Sigmoid colon (tissue), 7 donors: Measurements from ENCODE around the gene MAK. TPM values are rescaled to one million over a fixed set of nuclear protein-coding genes. Genes with fewer than 3 reads are reported as not detected.
A peak's percentile ranks its signal among the peaks of the same experiment; 100 is the strongest.
"Not testable (repeated sequence)": the region's sequence is repeated elsewhere in the genome, so short reads cannot be mapped to it uniquely, and the experiment has no call there.

Experiments
- DNase-seq: peaks from one replicate; pipeline ENCODE4 v3.0.0-alpha.2; 2019
- H3K27ac ChIP-seq, 4 donors: fragments of 200-600 bp; sonication (generic); one replicate each; pipeline ENCODE4 v1.5.1; 2016 to 2019; ENCODE audit warnings: mild to moderate bottlenecking in 1 of 4
- H3K27me3 ChIP-seq, 3 donors: fragments of 200-600 bp; sonication (generic); one replicate each; pipeline ENCODE4 v1.5.1; 2019; ENCODE audit warnings: mild to moderate bottlenecking in 1 of 3
- H3K36me3 ChIP-seq, 4 donors: fragments of 200-600 bp; sonication (generic); one replicate each; pipeline ENCODE4 v1.5.1; 2016 to 2019
- H3K4me1 ChIP-seq, 4 donors: fragments of 200-600 bp; sonication (generic); one replicate each; pipeline ENCODE4 v1.5.1; 2017 to 2019
- H3K4me3 ChIP-seq, 4 donors: fragments of 200-600 bp; sonication (generic); one replicate each; pipeline ENCODE4 v1.5.1; 2017 to 2019; ENCODE audit warnings: mild to moderate bottlenecking in 2 of 4, moderate library complexity in 1 of 4
- H3K9me3 ChIP-seq, 4 donors: fragments of 200-600 bp in 3 of 4; sonication (generic) in 3 of 4; one replicate each; pipeline versions ENCODE4 v1.5.1 to v1.6.1; 2013 to 2019
- EP300 ChIP-seq, 4 donors: sonication (generic); formaldehyde crosslinking; IDR thresholded peaks; one replicate each; pipeline ENCODE4 v1.6.1; 2017; ENCODE audit warnings: antibody characterized with exemption in 4 of 4
- POLR2A ChIP-seq, 2 donors: fragments of 450-650 bp; IDR thresholded peaks; one replicate each; pipeline ENCODE4 v1.6.1; 2016; ENCODE audit warnings: antibody characterized with exemption in 2 of 2, mild to moderate bottlenecking in 2 of 2, moderate library complexity in 2 of 2
- POLR2AphosphoS5 ChIP-seq, 4 donors: sonication (generic); formaldehyde crosslinking; IDR thresholded peaks; one replicate each; pipeline ENCODE4 v1.6.1; 2017; ENCODE audit warnings: antibody characterized with exemption in 4 of 4
- WGBS, 2 donors: extraction: QIAGEN DNeasy Blood & Tissue Kit; methylation state at CpG; one replicate each; pipeline ENCODE4 v1.1.7; 2013; 5-methylcytosine and 5-hydroxymethylcytosine counted together
- intact Hi-C: fragments of 100-400 bp; cut with DNase I; formaldehyde crosslinking; loops from one replicate; pipeline ENCODE4 v1.15.1; 2023
- polyA plus RNA-seq, 3 donors: library from polyadenylated mRNA; stranded (reverse); fragments of 200-250 nt; gene quantifications; one replicate each; pipeline ENCODE4 v1.2.3, GENCODE V29; 2013
- total RNA-seq, 4 donors: library from RNA; depleted of rRNA; stranded (reverse); fragments of >200 nt; gene quantifications; one replicate each; pipeline ENCODE4 v1.1.0, GENCODE V29; 2016
- TF ChIP-seq, protein P1 (sequence below), 4 experiments: fragments of 450-650 bp in 3 of 4; fragments of 200-600 bp in 1 of 4; IDR thresholded peaks; one replicate each; pipeline ENCODE4 v1.5.1; 2016 to 2019; ENCODE audit warnings: antibody characterized with exemption in 4 of 4, mild to moderate bottlenecking in 3 of 4, moderate library complexity in 2 of 4
- donor health status: healthy with polysubstance abuse.
- donor health status: Bipolar disorder and iron deficiency.
- donor health status: healthy.

Gene MAK
- total and polyA plus RNA-seq, 7 donors, result 0.03 to 0.36 TPM; not detected in 5

DNA sequence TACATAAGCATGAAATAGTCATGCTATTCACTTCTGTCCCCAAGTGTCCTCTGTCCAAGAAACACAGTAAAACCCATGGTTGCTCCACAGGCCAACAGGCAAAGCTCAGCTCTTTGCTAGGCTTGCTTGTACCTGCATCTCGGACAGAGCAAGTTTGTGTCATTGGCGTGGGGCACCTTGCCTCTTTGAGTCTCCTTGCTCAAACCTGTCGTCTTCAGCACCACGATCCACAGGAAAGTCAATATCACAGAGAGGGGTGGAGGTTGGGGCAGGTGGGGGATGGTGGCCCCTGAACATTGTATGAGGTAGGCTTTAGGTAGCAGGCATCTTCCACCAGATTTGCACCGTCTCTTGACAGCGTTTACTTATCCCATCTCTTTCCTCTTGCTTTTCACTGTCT is 94.8 kb downstream of the MAK start:
- H3K9me3 ChIP-seq, result no peaks in the 10 kb centered on the region
- H3K27ac ChIP-seq, result no peak overlapping the region
- H3K4me1 ChIP-seq, result peaks cover 0 to 16% (median 10%) of the 10 kb centered on the region in 4 donors
- TF ChIP-seq POLR2AphosphoS5 (IDR thresholded peaks at IDR 0.05) (no peak), POLR2A (IDR thresholded peaks at IDR 0.05) (no peak), EP300 (IDR thresholded peaks at IDR 0.05) (no peak)
- TF ChIP-seq, protein P1, sequence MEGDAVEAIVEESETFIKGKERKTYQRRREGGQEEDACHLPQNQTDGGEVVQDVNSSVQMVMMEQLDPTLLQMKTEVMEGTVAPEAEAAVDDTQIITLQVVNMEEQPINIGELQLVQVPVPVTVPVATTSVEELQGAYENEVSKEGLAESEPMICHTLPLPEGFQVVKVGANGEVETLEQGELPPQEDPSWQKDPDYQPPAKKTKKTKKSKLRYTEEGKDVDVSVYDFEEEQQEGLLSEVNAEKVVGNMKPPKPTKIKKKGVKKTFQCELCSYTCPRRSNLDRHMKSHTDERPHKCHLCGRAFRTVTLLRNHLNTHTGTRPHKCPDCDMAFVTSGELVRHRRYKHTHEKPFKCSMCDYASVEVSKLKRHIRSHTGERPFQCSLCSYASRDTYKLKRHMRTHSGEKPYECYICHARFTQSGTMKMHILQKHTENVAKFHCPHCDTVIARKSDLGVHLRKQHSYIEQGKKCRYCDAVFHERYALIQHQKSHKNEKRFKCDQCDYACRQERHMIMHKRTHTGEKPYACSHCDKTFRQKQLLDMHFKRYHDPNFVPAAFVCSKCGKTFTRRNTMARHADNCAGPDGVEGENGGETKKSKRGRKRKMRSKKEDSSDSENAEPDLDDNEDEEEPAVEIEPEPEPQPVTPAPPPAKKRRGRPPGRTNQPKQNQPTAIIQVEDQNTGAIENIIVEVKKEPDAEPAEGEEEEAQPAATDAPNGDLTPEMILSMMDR (IDR thresholded peaks at IDR 0.05), result no peak
- H3K27me3 ChIP-seq, result no peaks in the 10 kb centered on the region
- WGBS, 2 donors, result 85 to 94% methylated on average over 6 of the region's 6 CpGs
- peak; percentile 19 for DNase-seq
- H3K4me3 ChIP-seq, result no peak overlapping the region
- intact Hi-C loops, result loop anchor here (10.0 kb wide), 1 partner anchor 351 kb away; the partner anchor contains the start of gene SMIM13
- peaks cover 0 to 3% (median 0%) of the 10 kb centered on the region in 4 donors for H3K36me3 ChIP-seq

DNA sequence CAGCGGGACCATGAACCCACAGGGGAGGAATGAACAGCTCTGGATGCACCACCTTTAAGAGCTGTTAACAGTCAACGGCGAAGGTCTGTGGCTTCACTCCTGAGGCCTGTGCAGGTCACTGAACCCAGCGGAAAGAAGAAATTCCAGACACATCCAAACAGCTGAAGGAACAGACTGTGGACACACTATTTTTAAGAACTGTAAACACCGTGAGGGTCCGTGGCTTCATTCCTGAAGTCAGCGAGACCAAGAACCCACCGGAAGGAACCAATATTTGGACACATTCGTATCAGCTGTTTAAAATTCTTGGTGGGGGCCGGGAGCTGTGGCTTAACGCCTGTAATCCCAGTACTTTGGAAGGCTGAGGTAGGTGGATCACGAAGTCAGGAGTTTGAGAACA is 96.1 kb downstream of the MAK start:
- TF ChIP-seq, protein P1 (IDR thresholded peaks at IDR 0.05), result no peak
- TF ChIP-seq EP300 (IDR thresholded peaks at IDR 0.05) (no peak), POLR2A (IDR thresholded peaks at IDR 0.05) (no peak), POLR2AphosphoS5 (IDR thresholded peaks at IDR 0.05) (no peak)
- DNase-seq, result peak; percentile 26
- Histone ChIP-seq H3K27ac (no peak overlapping the region), H3K4me1 (peaks cover 0 to 9% (median 6%) of the 10 kb centered on the region in 4 donors), H3K9me3 (no peaks in the 10 kb centered on the region), H3K27me3 (no peaks in the 10 kb centered on the region), H3K4me3 (no peak overlapping the region), H3K36me3 (peaks cover 0 to 3% (median 0%) of the 10 kb centered on the region in 4 donors)
- 96 to 97% methylated on average over 12 of the region's 12 CpGs for WGBS, 2 donors
- intact Hi-C loops, result loop anchor here (10.0 kb wide), 1 partner anchor 353 kb away; the partner anchor contains the start of gene SMIM13

DNA sequence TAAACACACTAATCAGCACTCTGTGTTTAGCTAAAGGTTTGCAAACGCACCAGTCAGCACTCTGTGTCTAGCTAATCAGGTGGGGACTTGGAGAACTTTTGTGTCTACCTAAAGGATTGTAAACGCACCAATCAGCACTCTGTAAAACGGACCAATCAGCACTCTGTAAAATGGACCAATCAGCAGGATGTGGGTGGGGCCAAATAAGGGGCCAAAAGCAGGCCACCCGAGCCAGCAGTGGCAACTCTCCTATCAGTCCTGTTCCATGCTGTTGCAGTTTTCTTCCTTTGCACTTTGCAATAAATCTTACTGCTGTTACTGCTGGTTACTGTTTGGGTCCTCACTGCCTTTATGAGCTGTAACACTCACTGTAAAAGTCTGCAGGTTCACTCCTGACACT is 96.7 kb downstream of the MAK start:
- not testable (repeated sequence) for H3K9me3 ChIP-seq, DNase-seq, H3K4me3 ChIP-seq, H3K27ac ChIP-seq, H3K4me1 ChIP-seq, H3K36me3 ChIP-seq, H3K27me3 ChIP-seq
- intact Hi-C loops, result loop anchor here (10.0 kb wide), 1 partner anchor 353 kb away; the partner anchor contains the start of gene SMIM13
- 95 to 96% methylated on average over 4 of the region's 4 CpGs for WGBS, 2 donors

DNA sequence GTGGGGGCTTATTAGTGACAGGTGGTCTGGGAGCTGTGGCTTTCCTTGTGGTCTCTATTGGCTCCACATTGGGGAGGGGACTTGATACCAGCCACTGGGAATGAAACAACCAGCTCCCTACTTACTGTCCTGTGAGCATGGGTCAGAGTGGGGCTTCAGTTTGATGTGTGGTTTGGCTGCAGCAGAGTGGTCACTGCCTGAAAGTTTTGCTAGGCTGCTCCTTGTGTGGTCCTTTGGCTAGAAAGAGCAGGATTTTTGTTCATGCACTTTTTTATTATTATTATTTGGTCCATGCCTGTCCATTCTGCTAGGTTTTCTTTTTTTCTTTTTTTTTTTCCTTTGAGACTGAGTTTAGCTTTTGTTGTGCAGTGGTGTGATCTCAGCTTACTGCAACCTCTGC is 98.3 kb downstream of the MAK start:
- intact Hi-C loops, result loop anchor here (10.0 kb wide), 1 partner anchor 355 kb away; the partner anchor contains the start of gene SMIM13
- TF ChIP-seq POLR2AphosphoS5 (IDR thresholded peaks at IDR 0.05), result no peak
- no peak for TF ChIP-seq EP300 (IDR thresholded peaks at IDR 0.05)
- no peak for TF ChIP-seq POLR2A (IDR thresholded peaks at IDR 0.05)
- TF ChIP-seq, protein P1 (IDR thresholded peaks at IDR 0.05), result no peak
- Histone ChIP-seq H3K36me3 (peaks cover 0 to 3% (median 0%) of the 10 kb centered on the region in 4 donors), H3K4me1 (peaks cover 0 to 2% (median 0%) of the 10 kb centered on the region in 4 donors), H3K4me3 (no peak overlapping the region), H3K27me3 (no peaks in the 10 kb centered on the region), H3K27ac (no peak overlapping the region), H3K9me3 (no peaks in the 10 kb centered on the region)
- no peak for DNase-seq

DNA sequence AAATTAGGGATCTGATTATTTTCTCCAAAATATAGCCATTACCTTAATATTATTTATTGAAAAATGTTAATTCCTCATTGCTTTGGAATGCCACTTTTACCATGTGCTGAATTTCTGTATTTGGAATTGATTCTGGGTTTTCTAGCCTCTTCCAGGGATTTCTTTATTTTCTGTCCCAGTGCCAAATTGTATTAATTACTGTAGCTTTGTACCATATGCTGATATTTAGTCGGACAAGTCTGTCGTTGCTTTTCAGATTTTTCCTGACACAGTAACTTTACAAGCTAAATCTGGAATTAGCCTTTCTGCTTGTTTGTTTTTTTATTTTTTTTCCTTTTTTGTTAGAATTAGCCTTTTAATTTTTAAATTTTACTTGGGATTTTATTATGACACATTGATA is 101.6 kb downstream of the MAK start:
- Histone ChIP-seq H3K4me1 (peaks cover 0 to 9% (median 0%) of the 10 kb centered on the region in 4 donors), H3K4me3 (no peak overlapping the region), H3K9me3 (no peaks in the 10 kb centered on the region), H3K27me3 (no peaks in the 10 kb centered on the region), H3K27ac (no peak overlapping the region), H3K36me3 (peaks cover 0 to 9% (median 2%) of the 10 kb centered on the region in 4 donors)
- WGBS, 2 donors, result 88 to 92% methylated on average over 2 of the region's 2 CpGs
- TF ChIP-seq POLR2A (IDR thresholded peaks at IDR 0.05), result no peak
- TF ChIP-seq POLR2AphosphoS5 (IDR thresholded peaks at IDR 0.05), result no peak
- TF ChIP-seq EP300 (IDR thresholded peaks at IDR 0.05), result no peak
- TF ChIP-seq, protein P1 (IDR thresholded peaks at IDR 0.05), result no peak
- no peak for DNase-seq
- intact Hi-C loops, result no loop called here
